GM19372 (cell line): ENCODE measurements around the gene PRLH.
"Not testable (repeated sequence)": the region's sequence is repeated elsewhere in the genome, so short reads cannot be mapped to it uniquely, and the experiment has no call there.

Experiments used
- ATAC-seq: cut with Tn5 transposase; IDR thresholded peaks from one replicate; pipeline ENCODE4 v1.9.1; 2021; ENCODE audit warnings: mild to moderate bottlenecking, low read depth, moderate library complexity; ENCODE audit not compliant: unreplicated experiment

Gene PRLH

DNA sequence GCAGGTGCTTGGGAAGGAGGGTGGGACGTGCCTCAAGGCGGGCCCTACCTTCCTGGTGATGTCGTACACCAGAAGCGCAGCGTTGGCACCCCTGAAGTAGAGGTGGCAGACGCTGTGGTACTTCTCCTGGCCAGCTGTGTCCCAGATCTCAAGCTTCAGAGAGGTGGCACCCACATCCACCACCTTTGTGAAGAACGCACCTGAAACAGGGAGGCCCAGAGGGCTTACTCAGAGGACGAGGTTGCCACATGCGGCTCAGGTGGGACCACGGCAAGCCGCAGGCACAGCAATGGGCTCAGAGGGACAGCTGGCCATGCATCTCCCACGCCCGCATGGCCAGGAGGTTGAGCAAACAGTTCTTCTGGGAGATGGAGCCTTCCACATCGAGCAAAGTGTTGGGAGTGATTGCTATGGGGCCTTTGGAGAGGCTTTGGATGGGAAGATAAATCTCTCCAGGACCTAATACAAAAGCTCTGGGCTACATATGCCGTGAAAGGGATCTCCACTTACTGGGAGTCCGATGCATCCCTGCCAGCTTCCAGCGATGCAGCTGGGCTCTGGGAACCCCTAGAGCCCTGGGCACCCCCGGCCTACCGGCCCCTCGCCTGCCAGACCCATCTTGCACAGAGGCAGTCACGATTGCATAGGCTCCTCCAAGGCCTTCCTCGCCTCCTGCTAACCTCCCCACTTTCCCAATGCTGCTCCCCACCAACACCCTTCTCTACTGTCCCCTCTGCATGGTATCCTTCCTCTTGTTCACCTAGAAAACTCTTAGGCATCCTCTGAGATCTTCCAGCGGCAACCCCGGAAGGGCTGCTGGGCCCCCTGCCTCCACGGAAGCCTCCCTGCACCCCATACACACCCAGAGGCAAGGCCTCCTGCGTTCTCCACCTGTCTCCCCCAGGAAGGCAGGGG is 11.8 kb downstream of the PRLH start:
- ATAC-seq, result no peak

DNA sequence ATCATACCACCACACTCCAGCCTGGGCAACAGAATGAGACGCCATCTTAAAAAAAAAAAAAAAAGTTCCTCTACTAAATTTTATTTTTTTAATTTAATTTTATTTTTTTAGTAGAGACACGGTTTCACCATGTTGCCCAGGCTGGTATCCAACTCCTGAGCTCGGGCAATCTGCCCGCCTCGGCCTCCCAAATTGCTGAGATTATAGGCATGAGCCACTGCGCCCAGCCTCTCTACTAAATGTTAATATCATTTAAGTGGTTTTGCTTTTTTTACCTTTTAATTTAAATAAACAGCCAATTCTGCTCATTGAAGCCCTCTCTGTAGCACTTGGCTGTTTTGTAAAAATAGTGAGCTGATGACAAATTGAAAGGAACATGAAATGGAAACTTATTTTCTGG is 15.0 kb downstream of the PRLH start:
- ATAC-seq, result no peak

DNA sequence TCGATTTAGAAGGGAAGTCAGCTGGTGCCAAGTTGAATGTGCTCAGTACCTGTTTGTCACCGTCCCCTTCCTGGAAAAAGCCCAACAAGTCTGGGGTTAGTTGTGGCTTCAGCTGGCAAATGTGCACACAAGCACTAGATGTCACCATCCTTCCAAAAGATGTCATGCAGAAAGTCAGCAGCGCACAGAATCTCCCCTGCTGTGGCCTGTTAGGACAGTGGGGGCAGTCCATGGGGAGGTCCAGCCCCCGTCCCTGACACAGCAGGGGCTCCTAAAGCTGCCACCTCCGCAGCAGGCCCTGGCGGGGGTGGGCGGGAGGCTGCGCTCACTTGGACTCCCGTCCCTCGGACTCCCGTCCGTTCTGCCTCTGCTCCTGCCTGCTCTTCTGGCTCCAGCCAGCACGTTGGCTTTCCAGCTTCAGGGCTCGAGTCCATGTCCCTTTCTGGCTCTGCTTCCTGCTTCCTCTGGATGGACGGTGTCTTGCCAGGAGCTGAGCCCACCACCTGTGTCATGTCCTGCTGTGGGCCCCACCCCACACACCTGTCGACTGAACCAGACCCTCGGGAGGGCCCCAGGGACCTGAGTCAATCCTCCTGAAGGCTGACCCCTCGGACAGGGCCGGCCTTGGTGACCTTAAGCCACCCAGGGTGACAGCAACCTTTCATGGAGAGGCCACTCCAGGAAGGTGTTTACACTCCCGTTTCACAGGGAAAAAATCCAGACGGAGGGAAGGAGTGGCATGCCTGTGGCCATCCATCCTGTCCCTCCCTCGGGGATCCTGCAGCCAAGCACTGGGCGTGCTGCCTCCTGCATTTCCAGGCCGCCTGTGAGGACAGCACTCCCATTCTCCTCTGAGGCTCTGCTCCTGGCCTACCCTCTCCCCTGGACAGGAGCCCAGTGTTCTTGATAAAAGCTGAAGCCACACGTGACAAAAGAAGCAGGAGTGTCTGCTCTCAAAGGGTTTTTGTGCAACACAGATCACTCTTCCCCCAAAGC is 15.7 kb downstream of the PRLH start:
- ATAC-seq, result no peak

DNA sequence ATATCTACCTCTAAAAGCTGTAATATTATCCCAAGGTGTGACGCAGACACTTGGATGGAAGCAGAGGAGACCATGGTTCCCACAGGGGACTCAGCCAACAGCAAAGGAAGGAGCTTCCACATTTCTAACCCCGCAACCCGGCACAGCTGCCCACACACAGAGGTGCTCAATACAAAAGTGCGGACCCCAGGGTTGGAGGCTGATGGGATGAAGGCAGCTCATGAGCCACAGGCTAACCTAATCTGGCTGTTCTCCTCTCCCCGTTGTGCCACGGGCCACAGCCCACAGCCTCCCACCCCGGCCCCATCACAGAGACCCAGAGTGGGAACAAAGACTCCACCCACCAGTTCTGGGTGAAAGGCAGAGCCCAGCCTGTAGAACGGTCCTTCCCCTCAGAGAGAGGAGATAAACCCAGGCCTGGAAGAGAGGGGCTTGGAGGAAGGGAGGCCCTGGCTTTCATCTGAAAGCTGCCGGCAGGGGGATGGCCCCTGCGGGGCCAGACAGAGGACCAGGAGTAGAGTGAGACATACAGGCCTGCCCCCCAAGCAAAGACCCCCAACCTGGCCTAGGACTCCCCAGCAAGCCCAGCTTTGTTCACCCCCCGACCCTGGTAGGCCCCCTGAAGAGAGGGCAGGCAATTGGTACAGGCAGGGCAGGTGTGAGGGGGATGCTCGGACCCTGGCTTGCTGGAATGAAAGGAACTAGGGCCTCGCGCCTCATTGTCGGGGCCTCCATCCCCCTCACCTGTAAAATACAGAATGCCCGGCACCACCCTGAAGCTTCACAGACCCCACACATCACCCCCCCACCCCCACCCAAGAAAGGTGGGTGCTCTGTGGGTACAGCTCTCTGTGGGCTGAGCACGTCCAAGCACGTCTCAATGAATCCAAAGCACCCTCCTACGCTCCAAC is 17.3 kb downstream of the PRLH start:
- no peak for ATAC-seq

DNA sequence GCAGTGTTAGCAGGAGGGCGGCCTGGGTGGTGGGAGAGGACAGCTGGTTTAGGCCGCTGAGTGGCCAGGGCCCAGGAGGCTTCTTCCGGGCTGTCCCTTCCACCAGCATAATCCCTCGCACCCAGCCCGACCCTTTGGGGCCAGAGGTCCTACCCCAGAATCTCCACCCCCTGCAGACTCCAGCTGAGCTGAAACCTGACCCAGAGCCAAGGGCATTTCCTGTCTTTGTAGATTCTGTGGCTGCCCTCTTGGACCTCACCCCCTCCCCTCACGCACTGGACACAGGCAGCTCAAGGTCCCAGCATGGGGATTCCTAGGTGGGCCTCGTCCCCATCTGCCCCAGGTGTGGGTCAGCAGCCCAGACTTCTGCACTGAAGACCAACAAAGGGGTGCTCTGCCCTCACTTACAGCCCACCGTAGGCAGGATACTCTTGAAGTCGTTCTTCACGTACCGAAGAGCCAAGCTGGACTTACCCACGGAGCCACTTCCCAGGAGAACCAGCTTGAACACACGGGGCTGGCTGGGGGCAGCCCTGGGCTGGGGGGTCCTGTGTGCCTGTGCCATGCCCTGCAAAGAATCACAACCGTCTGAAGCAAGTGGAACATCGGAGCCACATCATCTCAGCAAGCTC is 19.3 kb downstream of the PRLH start:
- ATAC-seq, result no peak

DNA sequence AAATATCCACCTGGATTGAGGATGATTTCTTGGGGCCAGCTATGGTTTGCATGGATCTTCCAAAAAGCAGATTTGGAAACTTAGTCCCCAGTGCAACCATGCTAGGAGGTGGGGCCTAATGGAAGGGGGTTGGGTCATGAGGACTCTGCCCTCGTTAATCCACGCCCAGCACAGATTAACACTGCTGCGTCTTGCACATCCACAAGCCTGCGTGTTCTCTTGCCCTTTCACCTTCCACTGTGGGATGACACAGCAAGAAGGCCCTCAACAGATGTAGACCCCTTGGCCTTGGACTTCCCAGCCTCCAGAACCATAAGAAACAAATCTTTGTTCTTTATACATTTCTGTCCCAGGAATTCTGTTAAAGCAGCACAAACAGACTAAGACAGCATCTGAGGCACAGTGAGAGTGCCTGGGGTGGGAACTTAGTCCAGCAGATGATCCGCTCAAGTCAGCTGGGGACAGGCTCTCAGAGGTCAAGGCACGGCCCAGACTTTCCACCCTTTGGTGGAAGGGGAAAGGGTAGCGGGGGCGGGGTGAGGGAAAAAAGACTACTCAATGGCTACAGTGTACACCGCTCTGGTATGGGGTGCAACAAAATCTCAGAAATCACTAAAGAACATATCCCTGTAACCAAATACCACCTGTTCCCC is 21.8 kb downstream of the PRLH start:
- ATAC-seq, result no peak

DNA sequence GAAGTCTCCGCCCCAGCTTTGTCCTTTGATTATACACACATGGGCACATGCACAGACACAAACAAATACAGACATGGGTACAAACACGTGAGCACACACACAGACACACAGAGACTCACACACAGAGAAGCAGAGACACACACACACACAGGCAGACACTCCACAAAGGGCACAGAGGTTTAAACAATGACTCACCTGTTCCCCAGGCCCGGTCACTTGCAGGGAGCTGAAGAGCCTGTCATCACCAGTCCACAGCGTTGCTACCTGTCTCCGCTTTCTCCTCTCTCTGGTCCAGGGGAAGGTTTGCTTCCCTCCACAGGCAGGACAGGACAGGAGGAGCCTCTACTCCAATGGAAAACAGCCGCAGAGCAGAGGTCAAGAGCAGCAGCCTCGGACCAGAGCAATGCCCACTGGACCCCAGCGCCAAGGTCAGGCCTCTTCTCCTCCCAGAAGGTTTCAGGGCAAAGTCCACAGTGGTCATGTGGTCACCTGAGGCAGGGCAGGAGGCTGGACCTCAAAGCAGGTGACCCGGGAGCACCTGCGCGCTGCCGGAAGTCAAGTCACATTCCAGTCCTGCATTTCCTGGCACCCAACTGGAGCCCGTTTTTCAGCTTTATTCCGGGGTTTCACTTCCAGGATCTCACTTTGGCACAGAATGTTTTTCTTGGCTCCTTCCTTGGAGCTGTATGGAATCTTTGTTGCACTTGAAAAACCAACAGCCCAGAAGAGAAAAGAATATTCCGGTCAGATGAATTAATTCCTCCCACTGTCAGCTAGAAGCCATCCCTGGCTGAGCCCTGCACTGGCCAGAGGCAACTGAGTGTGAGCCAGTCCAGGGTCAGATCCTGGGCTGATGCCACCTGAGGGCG is 24.1 kb downstream of the PRLH start, which contains the start of gene RAB17:
Gene RAB17 (minus strand): TSS at position 463 of the 869 bp plus-strand sequence. CDS start 4,580 bp downstream, outside the sequence.
- ATAC-seq, result no peak

DNA sequence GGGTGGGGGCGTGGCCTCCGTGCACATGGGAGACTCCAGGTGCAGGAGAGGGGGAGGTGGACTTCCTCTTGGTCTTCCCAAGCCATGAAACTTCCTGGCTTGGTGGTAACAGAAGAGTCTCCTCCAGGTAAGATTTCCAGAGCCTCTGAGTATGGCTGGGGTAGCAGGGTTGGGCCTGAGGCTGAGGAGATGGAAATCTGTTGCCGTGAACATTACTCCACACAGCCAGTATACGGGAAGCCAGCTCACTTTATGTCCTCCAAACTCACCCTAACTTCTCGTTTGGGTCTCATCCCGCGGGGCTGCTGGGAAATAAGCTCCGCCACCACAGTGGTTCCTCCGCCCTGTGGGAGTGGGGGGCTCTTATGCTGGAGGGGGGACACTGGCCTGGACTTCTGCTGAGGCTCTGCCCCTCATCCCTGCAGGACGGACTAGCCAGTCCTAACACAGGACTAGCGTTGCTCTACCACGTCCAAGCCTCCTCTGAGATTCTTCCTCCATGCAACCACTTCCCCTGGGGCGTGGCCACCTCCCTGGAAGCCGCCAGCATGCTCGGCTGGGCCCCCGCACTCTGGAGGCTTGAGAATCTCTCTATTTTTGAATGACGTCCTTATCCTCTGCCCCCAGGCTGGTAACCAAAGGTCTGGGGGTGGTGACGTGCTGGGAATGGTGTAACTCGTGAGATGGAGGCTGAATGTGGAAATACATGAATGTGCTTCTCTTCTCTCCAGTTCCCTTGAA is 24.9 kb downstream of the PRLH start:
- ATAC-seq, result no peak

DNA sequence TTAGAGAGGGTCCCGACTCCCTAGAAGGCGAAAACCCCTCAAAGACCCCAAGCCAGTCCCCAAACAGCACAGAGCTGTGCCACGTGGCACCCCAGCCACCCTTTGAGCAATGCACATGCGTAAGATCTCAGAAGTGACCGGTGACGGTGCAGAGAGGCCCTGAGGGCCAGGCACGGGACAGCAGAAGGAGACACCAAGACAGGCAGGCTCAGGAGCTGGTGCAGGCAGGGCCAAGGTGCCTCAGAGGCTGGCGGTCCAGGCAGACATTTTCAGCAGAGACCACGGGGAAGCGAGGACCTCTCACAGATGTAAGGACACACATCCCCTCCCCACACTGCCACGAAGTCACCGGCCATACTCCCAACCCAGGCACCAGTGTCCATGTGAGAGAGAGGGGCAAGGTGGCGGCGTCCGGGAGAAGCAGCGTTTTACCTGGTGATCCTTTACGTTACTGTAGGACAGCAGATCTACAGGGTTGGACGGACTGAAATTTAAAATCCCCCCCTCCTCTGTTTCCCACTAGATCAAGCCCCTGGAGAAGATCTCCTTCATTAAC is 26.1 kb downstream of the PRLH start:
- ATAC-seq, result no peak

DNA sequence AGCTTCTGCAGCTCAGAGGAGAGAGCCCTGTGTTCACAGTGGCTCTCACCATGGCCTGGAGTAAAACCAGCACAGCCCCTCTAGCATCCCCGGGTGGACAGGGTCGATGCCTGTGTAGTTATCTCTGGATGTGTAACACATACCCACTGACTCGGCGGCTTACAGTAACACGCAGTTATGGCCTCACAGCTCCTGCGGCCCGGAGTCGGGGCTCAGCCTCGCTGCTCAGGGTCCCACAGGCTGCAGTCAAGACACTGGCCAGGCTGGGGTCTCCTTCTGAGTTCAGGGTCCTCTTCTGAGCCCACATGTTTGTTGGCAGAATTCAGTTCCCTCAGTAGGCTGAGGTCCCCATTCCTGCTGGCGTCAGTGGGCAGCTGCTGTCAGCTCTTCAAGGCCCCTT is 26.7 kb downstream of the PRLH start:
- no peak for ATAC-seq

DNA sequence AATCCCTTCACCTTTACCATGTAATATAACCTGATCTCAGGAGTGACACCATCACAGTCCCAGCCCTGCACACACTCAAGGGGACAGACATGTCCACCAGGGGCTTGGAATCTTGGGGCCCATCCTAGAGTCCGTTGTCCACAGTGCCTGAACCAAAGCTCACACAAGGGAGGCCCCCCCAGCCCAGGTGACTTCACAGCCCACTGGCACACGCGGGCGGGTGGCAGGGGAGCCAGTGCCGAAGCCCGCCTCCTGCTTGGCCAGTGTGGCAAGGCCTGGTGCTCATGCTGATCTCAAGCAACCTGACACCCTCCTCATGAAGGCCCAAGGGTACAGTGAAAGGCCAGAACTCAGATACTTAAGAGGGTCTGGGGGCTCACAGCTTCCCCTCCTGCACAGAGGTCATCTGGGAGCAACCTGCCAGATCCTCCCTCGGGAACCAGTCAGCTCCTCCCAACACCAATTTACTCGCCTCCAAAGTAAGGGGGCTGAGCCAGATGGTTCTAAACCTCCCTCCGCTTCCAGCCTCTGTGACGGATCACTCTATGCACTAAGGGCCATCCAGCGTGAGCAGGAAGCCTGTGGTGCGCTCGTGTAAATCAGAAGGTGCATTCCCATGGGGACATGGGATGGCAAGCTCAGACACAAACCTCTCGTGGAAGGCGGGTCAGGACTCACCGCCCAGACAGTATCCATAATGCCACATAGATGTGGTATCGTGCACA is 27.4 kb downstream of the PRLH start:
- ATAC-seq, result no peak

DNA sequence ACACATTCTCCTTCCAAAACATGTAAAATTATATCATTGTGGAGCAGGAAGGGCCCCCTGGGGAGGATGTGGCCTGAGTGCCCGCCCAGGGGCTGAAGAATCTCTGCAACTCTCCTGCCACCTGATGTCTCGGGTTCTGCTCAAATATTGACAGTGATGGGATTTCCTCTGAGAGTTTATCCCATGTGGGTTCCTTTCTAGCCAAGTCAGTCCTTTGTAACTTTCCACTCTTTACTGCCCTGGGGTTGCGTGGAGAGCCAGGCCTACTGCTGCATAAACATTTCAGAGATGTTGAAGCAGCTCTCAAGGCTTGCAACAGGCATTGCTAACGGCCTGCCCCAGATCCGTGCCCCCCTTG is 28.1 kb downstream of the PRLH start:
- ATAC-seq, result no peak

DNA sequence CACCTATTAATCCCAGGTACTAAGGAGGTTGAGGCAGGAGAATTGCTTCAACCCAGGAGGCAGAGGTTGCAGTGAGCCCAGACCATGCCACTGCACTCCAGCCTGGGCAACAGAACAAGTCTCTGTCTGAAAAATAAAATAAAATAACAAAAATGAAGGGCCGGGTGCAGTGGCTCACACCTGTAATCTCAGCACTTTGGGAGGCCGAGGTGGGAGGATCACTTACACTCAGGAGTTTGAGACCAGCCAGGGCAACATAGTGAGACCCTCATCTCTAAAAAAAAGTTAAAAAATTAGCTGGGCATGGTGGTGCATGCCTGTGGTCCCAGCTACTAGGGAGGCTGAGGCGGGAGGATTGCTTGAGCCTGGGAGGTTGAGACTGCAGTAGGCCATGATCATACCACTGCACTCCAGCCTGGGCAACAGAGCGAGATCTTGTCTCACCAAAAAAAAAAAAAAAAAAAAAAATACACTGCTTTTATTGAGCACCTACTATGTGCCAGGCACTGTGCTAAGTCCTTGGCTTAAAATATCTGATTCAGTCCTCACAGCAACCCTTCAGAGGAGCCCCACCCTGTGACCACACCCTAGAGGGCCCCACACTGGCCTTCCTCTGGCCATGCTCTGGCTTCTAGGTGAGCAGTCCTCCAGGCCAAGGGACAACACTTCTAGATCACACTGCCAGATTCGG is 29.6 kb downstream of the PRLH start:
- ATAC-seq, result not testable (repeated sequence)

DNA sequence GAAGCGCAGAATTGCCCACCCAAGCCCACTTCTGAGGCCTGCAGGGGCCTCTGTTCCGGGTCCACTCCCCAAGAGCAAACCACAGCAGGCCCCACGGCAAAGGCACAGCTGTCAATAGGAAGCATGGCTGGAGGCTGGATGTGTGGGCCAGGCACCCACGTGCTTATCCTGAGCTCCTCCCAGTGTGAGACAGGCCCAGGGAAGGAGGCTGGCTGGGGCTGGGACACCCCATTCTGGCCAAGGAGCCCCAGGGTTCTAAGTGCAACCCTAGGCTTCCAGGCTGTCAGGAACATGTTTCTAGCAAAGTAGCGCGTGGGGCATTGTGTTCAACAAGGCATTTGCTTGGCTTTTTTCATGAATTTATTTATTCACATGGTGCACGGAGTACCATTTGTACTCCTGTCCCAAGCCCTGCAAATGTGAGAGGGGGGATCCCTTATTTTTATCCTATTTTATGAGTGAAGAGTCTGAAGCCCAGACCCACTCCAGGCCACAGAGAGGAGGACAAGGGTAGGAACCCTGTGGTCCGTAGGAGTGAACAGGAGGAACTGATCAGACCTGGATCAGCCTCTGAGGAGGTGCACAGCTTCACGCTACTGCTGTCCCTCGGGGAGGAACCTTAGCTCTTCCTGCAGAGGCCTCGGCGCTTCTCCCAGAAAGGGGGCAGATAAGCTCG is 30.3 kb downstream of the PRLH start:
- ATAC-seq, result no peak
